ENCODE measurements around the gene FASTK. TPM values are rescaled to one million over a fixed set of nuclear protein-coding genes. Genes with fewer than 3 reads are reported as not detected.

Gene FASTK
- polyA plus RNA-seq, 1 donor (not counting 4 experiments of a cell fraction or from before 2014, with no cell fraction given), result 27.2 TPM

DNA sequence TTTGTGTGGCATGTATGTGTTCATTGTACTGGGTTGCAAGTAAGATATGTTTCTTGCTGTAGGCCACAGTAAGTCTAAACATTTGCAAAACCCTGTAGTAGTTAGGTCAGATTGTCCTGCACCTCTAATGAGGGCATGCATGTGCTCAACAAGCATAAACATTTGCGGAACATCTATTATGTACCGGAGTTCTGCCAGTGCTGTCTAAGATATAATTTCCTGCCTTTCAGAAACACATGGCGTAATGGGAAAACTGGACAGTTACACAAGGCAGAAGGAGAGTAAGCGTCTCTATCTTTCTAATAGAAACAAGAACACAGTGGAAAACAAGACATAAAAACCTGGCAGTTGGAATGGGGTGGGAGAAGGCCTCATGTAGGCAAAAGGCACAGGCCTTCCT, 49.6 kb downstream of the FASTK start:
- Histone ChIP-seq H3K79me2 (ENCODE audit: control insufficient read depth, insufficient read depth, low read length) (peaks cover 6% of the 10 kb centered on the region), H3K36me3 (ENCODE audit: control insufficient read depth in 2 of 2, extremely low read depth in 1 of 2, insufficient read depth in 2 of 2, low read length in 2 of 2) (peaks cover 17 to 20% of the 10 kb centered on the region in 2 experiments), H3K27ac (ENCODE audit: control insufficient read depth, insufficient read depth, low read length) (no peak overlapping the region), H3K9me1 (ENCODE audit: control insufficient read depth, extremely low read depth, insufficient read depth, low read length) (peaks cover 2% of the 10 kb centered on the region), H4K20me1 (ENCODE audit: control insufficient read depth, extremely low read depth, insufficient read depth, low read length) (no peaks in the 10 kb centered on the region), H3K9me3 (ENCODE audit: control insufficient read depth, low read depth, low read length) (no peaks in the 10 kb centered on the region), H3K4me2 (ENCODE audit: control insufficient read depth, extremely low read depth, insufficient read depth, low read depth, low read length) (no peak overlapping the region), H3K4me3 (ENCODE audit: control insufficient read depth in 2 of 3, extremely low read depth in 1 of 3, insufficient read depth in 2 of 3, low read depth in 1 of 3, low read length in 3 of 3) (no peak overlapping the region), H3K9ac (ENCODE audit: control insufficient read depth, extremely low read depth, insufficient read depth, low read length) (no peak overlapping the region), H2AFZ (ENCODE audit: control insufficient read depth, low read length) (no peak overlapping the region), H3K27me3 (ENCODE audit: control insufficient read depth, extremely low read depth, insufficient read depth, low read length) (no peaks in the 10 kb centered on the region), H3K4me1 (ENCODE audit: control insufficient read depth, extremely low read depth, insufficient read depth, low read length) (peaks cover 16% of the 10 kb centered on the region)
- dilution Hi-C loops (cut with MboI; ENCODE audit: extremely low pct_ligation_motif_present, low sequenced_read_pairs), result no loop called here
- FAIRE-seq, result no peak
- DNase-seq (ENCODE audit: low read depth, low spot score), result no peak
- TF ChIP-seq CTCF (optimal IDR thresholded peaks at IDR 0.05 in 1 of 3, IDR thresholded peaks at IDR 0.05 in 1 of 3, conservative IDR thresholded peaks at IDR 0.05 in 1 of 3; ENCODE audit: extremely low read depth in 1 of 3, insufficient read depth in 2 of 3, low read length in 3 of 3) (no peak), EZH2 (IDR thresholded peaks at IDR 0.05; ENCODE audit: low read length) (no peak)

GRCh38 chr7:151028948-151029501, 51.6 kb downstream of the FASTK start:
- Histone ChIP-seq H4K20me1 (ENCODE audit: control insufficient read depth, extremely low read depth, insufficient read depth, low read length) (no peaks in the 10 kb centered on the region), H3K9me3 (ENCODE audit: control insufficient read depth, low read depth, low read length) (no peaks in the 10 kb centered on the region), H3K4me3 (ENCODE audit: control insufficient read depth in 2 of 3, extremely low read depth in 1 of 3, insufficient read depth in 2 of 3, low read depth in 1 of 3, low read length in 3 of 3) (peak overlapping the region; percentile 50 to 94 (median 75)), H3K27ac (ENCODE audit: control insufficient read depth, insufficient read depth, low read length) (peak overlapping the region; percentile 97), H2AFZ (ENCODE audit: control insufficient read depth, low read length) (peak overlapping the region; percentile 85), H3K27me3 (ENCODE audit: control insufficient read depth, extremely low read depth, insufficient read depth, low read length) (no peaks in the 10 kb centered on the region), H3K9ac (ENCODE audit: control insufficient read depth, extremely low read depth, insufficient read depth, low read length) (peak overlapping the region; percentile 95), H3K4me2 (ENCODE audit: control insufficient read depth, extremely low read depth, insufficient read depth, low read depth, low read length) (peak overlapping the region; percentile 72), H3K36me3 (ENCODE audit: control insufficient read depth in 2 of 2, extremely low read depth in 1 of 2, insufficient read depth in 2 of 2, low read length in 2 of 2) (peaks cover 3 to 8% of the 10 kb centered on the region in 2 experiments), H3K4me1 (ENCODE audit: control insufficient read depth, extremely low read depth, insufficient read depth, low read length) (peaks cover 21% of the 10 kb centered on the region), H3K9me1 (ENCODE audit: control insufficient read depth, extremely low read depth, insufficient read depth, low read length) (peaks cover 2% of the 10 kb centered on the region), H3K79me2 (ENCODE audit: control insufficient read depth, insufficient read depth, low read length) (peaks cover 6% of the 10 kb centered on the region)
- dilution Hi-C loops (cut with MboI; ENCODE audit: extremely low pct_ligation_motif_present, low sequenced_read_pairs), result no loop called here
- DNase-seq (ENCODE audit: low read depth, low spot score) (no peak), FAIRE-seq (no peak)
- TF ChIP-seq CTCF (optimal IDR thresholded peaks at IDR 0.05 in 1 of 3, IDR thresholded peaks at IDR 0.05 in 1 of 3, conservative IDR thresholded peaks at IDR 0.05 in 1 of 3; ENCODE audit: extremely low read depth in 1 of 3, insufficient read depth in 2 of 3, low read length in 3 of 3) (no peak), EZH2 (IDR thresholded peaks at IDR 0.05; ENCODE audit: low read length) (no peak)

All from keratinocyte (primary cell).